ENCODE data around the gene UBN1.

Gene UBN1

DNA sequence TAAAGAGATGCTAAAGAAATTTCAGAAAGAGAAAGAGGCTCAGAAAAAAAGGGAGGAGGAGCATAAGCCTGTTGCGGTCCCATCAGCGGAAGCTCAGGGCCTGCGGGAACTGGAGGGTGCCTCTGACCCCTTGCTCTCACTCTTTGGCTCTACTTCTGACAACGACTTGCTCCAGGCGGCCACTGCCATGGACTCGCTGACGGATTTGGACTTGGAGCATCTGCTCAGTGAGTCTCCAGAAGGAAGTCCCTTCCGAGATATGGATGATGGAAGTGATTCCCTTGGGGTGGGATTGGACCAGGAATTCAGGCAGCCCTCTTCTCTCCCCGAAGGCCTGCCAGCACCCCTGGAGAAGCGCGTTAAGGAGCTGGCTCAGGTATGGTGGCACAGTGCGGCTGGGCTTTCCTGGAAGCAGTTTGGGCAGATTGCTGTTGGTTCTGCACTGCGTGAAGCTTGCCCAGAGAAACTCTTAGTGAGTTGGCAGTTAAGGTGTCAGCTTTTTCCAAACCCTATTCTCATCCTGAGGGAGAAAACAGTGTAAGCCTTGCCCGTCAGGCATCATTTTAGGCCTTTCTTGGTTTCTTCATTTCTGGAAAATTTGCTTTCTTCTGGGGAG, 13.6 kb downstream of the UBN1 start:
- Histone ChIP-seq H3K27me3 (ENCODE audit: control insufficient read depth, insufficient read depth, low read length, poor library complexity, severe bottlenecking) (no peaks in the 10 kb centered on the region), H3K4me1 (ENCODE audit: control insufficient read depth, insufficient read depth, low read length) (no peaks in the 10 kb centered on the region), H3K9me3 (ENCODE audit: control insufficient read depth, low read length) (no peaks in the 10 kb centered on the region), H3K4me3 (ENCODE audit: insufficient read depth, low read depth, low read length) (no peak overlapping the region), H3K27ac (ENCODE audit: insufficient read depth, low read depth, low read length, poor library complexity, severe bottlenecking) (no peak overlapping the region), H3K36me3 (ENCODE audit: control insufficient read depth, insufficient read depth, low read length) (peaks cover 39% of the 10 kb centered on the region)
- WGBS, 2 experiments = 95% methylated on average over 14 of the region's 14 CpGs

GRCh38 chr16:4862639-4863038, 15.4 kb downstream of the UBN1 start:
- peaks cover 32% of the 10 kb centered on the region for H3K36me3 ChIP-seq (ENCODE audit: control insufficient read depth, insufficient read depth, low read length)
- WGBS, 2 experiments = 93 to 95% methylated on average over 4 to 5 of the region's 5 CpGs
- H3K4me3 ChIP-seq (ENCODE audit: insufficient read depth, low read depth, low read length) = no peak overlapping the region

GRCh38 chr16:4864728-4865127, 17.4 kb downstream of the UBN1 start:
- Histone ChIP-seq H3K9me3 (ENCODE audit: control insufficient read depth, low read length) (no peaks in the 10 kb centered on the region), H3K36me3 (ENCODE audit: control insufficient read depth, insufficient read depth, low read length) (peaks cover 28% of the 10 kb centered on the region), H3K4me1 (ENCODE audit: control insufficient read depth, insufficient read depth, low read length) (no peaks in the 10 kb centered on the region), H3K27me3 (ENCODE audit: control insufficient read depth, insufficient read depth, low read length, poor library complexity, severe bottlenecking) (no peaks in the 10 kb centered on the region), H3K27ac (ENCODE audit: insufficient read depth, low read depth, low read length, poor library complexity, severe bottlenecking) (no peak overlapping the region), H3K4me3 (ENCODE audit: insufficient read depth, low read depth, low read length) (no peak overlapping the region)
- WGBS, 2 experiments = 94% methylated on average over 3 of the region's 3 CpGs; no CpG with 5 or more reads in 1 of the 2 experiments

More at GRCh38 chr16:4862639-4863038, 15.4 kb downstream of the UBN1 start:
- Histone ChIP-seq H3K9me3 (ENCODE audit: control insufficient read depth, low read length) (no peaks in the 10 kb centered on the region), H3K27me3 (ENCODE audit: control insufficient read depth, insufficient read depth, low read length, poor library complexity, severe bottlenecking) (no peaks in the 10 kb centered on the region), H3K27ac (ENCODE audit: insufficient read depth, low read depth, low read length, poor library complexity, severe bottlenecking) (no peak overlapping the region), H3K4me1 (ENCODE audit: control insufficient read depth, insufficient read depth, low read length) (no peaks in the 10 kb centered on the region)

DNA sequence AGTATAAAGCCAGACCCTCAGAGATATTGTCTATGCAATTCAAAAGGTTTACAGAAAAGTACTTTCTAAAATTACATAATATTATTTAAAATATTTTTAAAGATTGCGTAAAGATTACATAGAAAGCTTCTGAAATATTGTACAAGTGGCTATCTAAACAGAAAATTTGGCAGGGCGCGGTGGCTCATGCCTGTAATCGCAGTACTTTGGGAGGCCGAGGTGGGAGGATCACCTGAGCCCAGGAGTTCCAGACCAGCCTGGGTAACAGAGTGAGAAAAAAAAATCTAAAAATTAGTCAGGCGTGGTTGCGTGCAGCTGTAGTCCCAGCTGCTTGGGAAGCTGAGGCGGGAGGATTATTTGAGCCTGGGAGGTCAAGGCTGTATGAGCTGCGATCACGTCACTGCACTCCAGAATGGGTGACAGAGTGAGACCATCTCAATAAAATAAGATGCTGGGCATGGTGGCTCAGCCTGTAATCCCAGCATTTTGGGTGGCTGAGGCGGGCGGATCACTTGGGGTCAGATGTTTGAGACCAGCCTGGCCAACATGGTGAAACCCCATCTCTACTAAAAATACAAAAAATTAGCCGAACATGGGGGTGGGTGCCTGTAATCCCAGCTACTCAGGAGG, 18.1 kb downstream of the UBN1 start:
- no peaks in the 10 kb centered on the region for H3K27me3 ChIP-seq (ENCODE audit: control insufficient read depth, insufficient read depth, low read length, poor library complexity, severe bottlenecking)
- H3K27ac ChIP-seq (ENCODE audit: insufficient read depth, low read depth, low read length, poor library complexity, severe bottlenecking) = no peak overlapping the region
- 93 to 96% methylated on average over 13 of the region's 13 CpGs for WGBS, 2 experiments
- peaks cover 27% of the 10 kb centered on the region for H3K36me3 ChIP-seq (ENCODE audit: control insufficient read depth, insufficient read depth, low read length)
- H3K4me1 ChIP-seq (ENCODE audit: control insufficient read depth, insufficient read depth, low read length) = no peaks in the 10 kb centered on the region
- no peaks in the 10 kb centered on the region for H3K9me3 ChIP-seq (ENCODE audit: control insufficient read depth, low read length)
- H3K4me3 ChIP-seq (ENCODE audit: insufficient read depth, low read depth, low read length) = no peak overlapping the region

DNA sequence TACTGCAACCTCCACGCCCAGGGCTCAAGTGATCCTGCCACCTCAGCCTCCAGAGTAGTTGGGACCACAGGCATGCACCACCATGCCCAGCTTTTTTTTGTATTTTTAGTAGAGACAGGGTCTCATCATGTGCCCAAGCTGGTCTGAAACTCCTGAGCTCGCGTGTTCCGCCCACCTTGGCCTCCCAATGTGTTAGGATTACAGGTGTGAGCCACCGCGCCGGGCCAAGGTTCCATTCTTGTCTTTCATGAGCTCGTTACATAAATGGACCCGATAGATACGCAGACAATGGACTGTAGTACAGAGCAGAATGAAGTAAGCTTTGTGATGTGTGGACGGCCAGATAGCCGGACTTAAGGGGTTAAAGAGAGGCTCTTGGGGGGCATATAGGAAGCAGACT, 19.3 kb downstream of the UBN1 start:
- Histone ChIP-seq H3K4me1 (ENCODE audit: control insufficient read depth, insufficient read depth, low read length) (no peaks in the 10 kb centered on the region), H3K27ac (ENCODE audit: insufficient read depth, low read depth, low read length, poor library complexity, severe bottlenecking) (no peak overlapping the region), H3K9me3 (ENCODE audit: control insufficient read depth, low read length) (no peaks in the 10 kb centered on the region), H3K36me3 (ENCODE audit: control insufficient read depth, insufficient read depth, low read length) (peaks cover 27% of the 10 kb centered on the region), H3K4me3 (ENCODE audit: insufficient read depth, low read depth, low read length) (no peak overlapping the region), H3K27me3 (ENCODE audit: control insufficient read depth, insufficient read depth, low read length, poor library complexity, severe bottlenecking) (no peaks in the 10 kb centered on the region)
- 93 to 96% methylated on average over 12 of the region's 12 CpGs for WGBS, 2 experiments

DNA sequence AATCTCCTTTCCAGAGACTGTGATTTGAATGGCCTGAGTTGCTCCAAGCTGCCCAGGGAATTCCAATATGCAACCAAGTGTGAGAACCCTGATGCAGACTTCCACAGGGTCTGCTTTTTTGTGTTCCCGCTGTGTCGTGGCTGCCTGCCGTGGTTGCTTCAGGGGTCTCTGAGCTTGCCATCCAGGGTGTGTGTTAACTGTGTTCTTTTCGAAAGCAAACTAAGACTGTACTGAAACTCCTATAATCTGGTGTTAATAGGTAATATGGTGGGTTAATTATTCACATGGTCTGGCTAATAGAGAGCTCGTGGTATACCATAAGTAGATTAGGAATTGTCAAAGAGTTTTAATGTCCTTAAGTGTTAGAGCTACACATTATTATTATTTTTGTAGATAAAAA, 20.7 kb downstream of the UBN1 start:
- Histone ChIP-seq H3K27ac (ENCODE audit: insufficient read depth, low read depth, low read length, poor library complexity, severe bottlenecking) (no peak overlapping the region), H3K9me3 (ENCODE audit: control insufficient read depth, low read length) (no peaks in the 10 kb centered on the region), H3K27me3 (ENCODE audit: control insufficient read depth, insufficient read depth, low read length, poor library complexity, severe bottlenecking) (no peaks in the 10 kb centered on the region), H3K4me1 (ENCODE audit: control insufficient read depth, insufficient read depth, low read length) (no peaks in the 10 kb centered on the region), H3K36me3 (ENCODE audit: control insufficient read depth, insufficient read depth, low read length) (peaks cover 32% of the 10 kb centered on the region), H3K4me3 (ENCODE audit: insufficient read depth, low read depth, low read length) (no peak overlapping the region)
- 97 to 98% methylated on average over 5 of the region's 5 CpGs for WGBS, 2 experiments

DNA sequence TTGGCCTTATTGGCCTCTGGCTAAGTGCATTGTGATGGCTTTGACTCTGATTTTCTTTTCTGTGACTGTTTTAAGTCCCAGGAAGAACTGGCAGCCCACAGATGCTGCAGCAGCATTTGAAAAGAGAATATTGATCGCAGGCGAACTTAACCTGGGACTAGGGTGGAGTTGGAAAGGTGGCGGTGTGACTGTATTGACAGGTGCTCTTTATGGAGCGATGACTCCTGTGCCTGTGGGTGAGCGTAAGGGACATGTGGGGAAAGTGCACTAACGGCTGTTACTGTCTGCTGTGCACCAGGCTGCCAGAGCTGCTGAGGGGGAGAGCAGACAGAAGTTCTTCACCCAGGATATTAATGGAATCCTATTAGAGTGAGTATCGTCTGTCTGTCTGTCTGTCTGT, 21.3 kb downstream of the UBN1 start:
- Histone ChIP-seq H3K27me3 (ENCODE audit: control insufficient read depth, insufficient read depth, low read length, poor library complexity, severe bottlenecking) (no peaks in the 10 kb centered on the region), H3K4me3 (ENCODE audit: insufficient read depth, low read depth, low read length) (no peak overlapping the region), H3K36me3 (ENCODE audit: control insufficient read depth, insufficient read depth, low read length) (peaks cover 35% of the 10 kb centered on the region), H3K27ac (ENCODE audit: insufficient read depth, low read depth, low read length, poor library complexity, severe bottlenecking) (no peak overlapping the region), H3K4me1 (ENCODE audit: control insufficient read depth, insufficient read depth, low read length) (no peaks in the 10 kb centered on the region), H3K9me3 (ENCODE audit: control insufficient read depth, low read length) (no peaks in the 10 kb centered on the region)
- 91 to 92% methylated on average over 7 of the region's 7 CpGs for WGBS, 2 experiments

DNA sequence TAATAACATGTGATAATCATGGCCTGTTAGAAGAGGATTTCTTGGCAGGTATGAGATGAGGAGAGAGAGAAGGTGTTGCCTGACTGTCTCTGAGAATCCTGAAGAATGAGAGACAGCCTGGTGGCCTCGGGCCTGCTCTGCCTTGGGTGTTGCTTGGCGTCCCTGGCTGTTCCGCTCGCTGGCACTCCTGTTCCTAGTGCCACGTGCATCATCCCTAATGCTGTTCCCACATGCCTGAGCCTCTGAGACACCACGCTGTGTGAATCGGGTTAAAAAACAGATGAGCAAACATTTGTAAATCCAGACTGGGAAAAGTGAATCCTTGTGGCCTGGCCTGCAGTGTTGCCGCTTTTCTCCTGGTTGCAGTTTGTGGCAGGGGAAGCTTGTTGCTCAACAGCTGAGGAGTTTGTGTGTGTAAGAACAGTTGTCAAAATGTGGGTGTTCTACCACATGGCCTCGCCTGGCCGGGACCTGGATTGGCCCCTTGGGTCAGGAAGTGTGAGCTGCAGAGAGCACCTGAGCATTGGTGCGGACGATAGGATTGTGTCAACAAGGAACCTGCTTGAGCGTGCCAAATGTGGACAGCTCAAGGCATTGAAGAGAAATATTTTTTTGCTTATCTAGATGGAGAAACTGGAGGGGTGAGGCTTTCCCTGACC, 22.0 kb downstream of the UBN1 start:
- WGBS, 2 experiments = 94 to 95% methylated on average over 13 of the region's 13 CpGs
- Histone ChIP-seq H3K27me3 (ENCODE audit: control insufficient read depth, insufficient read depth, low read length, poor library complexity, severe bottlenecking) (no peaks in the 10 kb centered on the region), H3K4me3 (ENCODE audit: insufficient read depth, low read depth, low read length) (no peak overlapping the region), H3K9me3 (ENCODE audit: control insufficient read depth, low read length) (no peaks in the 10 kb centered on the region), H3K4me1 (ENCODE audit: control insufficient read depth, insufficient read depth, low read length) (no peaks in the 10 kb centered on the region), H3K36me3 (ENCODE audit: control insufficient read depth, insufficient read depth, low read length) (peaks cover 43% of the 10 kb centered on the region), H3K27ac (ENCODE audit: insufficient read depth, low read depth, low read length, poor library complexity, severe bottlenecking) (no peak overlapping the region)

DNA sequence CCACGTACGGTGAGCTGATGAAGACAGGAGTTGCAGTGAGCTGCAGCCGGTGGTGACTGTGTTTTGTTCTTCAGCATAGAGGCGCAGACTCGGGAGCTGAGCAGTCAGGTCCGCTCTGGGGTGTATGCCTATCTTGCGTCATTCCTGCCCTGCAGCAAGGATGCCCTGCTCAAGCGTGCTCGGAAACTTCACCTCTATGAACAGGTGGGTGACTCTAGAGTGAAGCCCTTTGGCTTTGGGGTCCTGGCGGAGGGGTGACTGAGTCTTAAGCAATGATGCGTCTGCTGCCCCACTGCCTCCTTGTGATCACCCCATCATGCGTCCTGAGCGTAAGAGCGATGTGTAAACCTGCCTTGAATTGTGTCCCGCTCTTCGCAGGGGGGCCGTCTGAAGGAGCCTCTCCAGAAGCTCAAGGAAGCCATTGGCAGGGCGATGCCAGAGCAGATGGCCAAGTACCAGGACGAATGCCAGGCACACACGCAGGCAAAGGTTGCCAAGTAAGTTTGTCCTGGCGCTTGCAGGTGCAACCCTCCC, 22.9 kb downstream of the UBN1 start:
- no peaks in the 10 kb centered on the region for H3K4me1 ChIP-seq (ENCODE audit: control insufficient read depth, insufficient read depth, low read length)
- no peak overlapping the region for H3K4me3 ChIP-seq (ENCODE audit: insufficient read depth, low read depth, low read length)
- H3K27ac ChIP-seq (ENCODE audit: insufficient read depth, low read depth, low read length, poor library complexity, severe bottlenecking) = no peak overlapping the region
- H3K27me3 ChIP-seq (ENCODE audit: control insufficient read depth, insufficient read depth, low read length, poor library complexity, severe bottlenecking) = no peaks in the 10 kb centered on the region
- 96% methylated on average over 21 of the region's 21 CpGs for WGBS, 2 experiments
- no peaks in the 10 kb centered on the region for H3K9me3 ChIP-seq (ENCODE audit: control insufficient read depth, low read length)
- H3K36me3 ChIP-seq (ENCODE audit: control insufficient read depth, insufficient read depth, low read length) = peaks cover 52% of the 10 kb centered on the region

GRCh38 chr16:4871071-4871470, 23.8 kb downstream of the UBN1 start:
- Histone ChIP-seq H3K4me1 (ENCODE audit: control insufficient read depth, insufficient read depth, low read length) (no peaks in the 10 kb centered on the region), H3K36me3 (ENCODE audit: control insufficient read depth, insufficient read depth, low read length) (peaks cover 57% of the 10 kb centered on the region), H3K27ac (ENCODE audit: insufficient read depth, low read depth, low read length, poor library complexity, severe bottlenecking) (no peak overlapping the region), H3K4me3 (ENCODE audit: insufficient read depth, low read depth, low read length) (no peak overlapping the region), H3K27me3 (ENCODE audit: control insufficient read depth, insufficient read depth, low read length, poor library complexity, severe bottlenecking) (no peaks in the 10 kb centered on the region), H3K9me3 (ENCODE audit: control insufficient read depth, low read length) (no peaks in the 10 kb centered on the region)
- WGBS, 2 experiments = 92 to 98% methylated on average over 4 of the region's 4 CpGs
